Stimulated activated CD4-positive, alpha-beta T cell treated with anti-CD3 and anti-CD28 coated beads, Interleukin-15, amount 100 ng/mL, for 1 hour (primary cell): ENCODE results near the gene TP53TG5.

ENCODE experiments used
- DNase-seq, 2 donors: peaks; one replicate each; pipeline ENCODE4 v3.0.0-alpha.2; 2020; ENCODE audit warnings: low read depth in 1 of 2, low spot score in 1 of 2

TP53TG5 gene

DNA sequence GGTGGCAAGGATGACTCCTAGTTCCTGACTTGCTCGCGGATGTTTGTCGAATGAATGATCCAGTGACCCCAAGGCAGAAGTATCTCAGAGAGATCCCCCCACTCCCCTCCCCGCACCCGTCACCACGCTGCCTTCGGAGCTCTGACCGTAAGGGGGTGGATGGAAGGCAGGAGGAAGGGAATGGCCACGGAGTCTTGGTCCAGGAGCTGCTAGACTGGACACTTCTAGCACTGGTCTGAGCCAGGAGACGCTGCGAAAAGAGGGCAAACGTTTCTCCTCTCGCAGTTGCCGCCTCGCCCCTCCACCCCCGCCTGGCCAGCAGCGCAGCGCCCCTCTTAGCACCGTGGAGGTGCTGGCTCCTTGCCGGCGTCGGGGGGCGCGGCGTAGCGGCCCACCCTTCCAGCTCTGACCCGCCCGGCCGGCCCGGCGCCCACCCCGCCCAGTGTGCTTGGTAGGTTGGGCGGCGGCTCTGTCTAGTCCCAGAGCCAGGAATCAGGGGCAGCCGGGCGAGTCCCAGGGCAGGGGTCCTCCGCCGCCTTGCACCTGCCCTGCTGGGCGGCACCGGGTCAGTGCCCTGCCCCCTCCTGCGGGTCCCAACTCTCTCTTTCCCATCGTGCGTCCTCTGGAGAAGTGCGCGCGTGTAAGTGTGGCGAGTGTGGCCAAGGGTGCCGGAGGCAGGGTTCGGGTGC lies 27.6 kb upstream of the TP53TG5 start:
- DNase-seq = peak in 1 of 2 donors; percentile 17

DNA sequence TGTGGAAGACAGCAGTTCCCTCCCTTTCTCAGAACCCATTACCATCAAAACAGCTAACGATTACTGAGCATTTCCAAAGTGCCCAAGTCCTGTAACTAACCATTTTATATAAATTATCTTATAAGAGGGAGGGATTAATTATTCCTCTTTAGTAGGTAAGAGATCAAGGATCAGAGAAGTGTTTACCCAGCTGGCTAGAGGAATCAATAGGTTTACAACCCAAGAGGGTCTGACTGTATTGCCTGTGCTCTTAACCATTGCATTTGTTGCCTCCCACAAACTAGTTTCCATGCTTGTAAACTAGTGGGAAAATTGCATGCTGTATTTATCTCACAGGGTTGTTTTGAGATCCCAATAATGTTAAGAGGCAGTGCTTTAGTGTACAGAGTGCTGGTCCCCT lies 26.3 kb upstream of the TP53TG5 start:
- DNase-seq = no peak

DNA sequence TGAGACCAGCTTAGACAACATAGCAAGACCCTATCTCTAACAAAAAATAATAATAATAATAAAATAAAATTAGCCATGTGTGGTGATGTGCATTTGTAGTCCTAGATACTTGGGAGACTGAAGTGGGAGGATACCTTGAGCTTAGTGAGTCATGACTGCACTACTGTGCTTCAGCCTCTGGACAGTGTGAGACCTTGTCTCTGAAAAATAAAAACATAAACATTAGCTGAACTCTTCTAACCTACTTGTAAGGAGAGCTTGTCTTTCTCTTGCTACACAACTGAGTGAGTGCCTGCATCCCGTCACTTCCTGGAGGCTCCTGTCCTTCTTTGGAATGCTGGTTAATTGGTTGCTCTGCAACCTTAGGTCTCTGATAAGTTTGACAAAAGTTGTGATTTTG lies 24.8 kb upstream of the TP53TG5 start:
- DNase-seq = no peak

DNA sequence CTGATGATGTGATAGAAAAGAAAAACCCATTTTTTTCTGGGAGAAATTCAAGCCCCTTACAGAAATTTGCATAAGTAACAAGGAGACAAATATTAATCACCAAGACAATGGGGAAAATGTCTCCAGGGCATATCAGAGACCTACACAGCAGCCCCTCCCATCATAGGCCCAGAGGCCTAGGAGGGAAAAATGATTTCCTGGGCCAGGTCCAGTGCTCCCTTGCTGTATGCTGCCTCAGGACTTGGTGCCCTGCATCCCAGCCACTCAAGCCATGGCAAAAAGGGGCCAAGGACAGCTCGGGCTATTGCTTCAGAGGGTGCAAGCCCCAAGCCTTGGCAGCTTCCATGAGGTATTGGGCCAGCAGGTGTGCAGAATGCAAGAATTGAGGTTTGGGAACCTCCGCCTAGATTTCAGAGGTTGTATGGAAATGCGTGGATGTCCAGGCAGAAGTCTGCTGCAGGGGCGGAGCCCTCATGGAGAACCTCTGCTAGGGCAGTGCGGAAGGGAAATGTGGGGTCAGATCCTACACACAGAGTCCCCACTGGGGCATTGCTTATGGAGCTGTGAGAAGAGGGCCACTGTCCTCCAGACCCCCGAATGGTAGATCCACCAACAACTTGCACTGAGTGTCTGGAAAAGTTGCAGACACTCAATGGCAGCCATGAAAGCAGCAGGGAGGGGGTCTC lies 22.4 kb upstream of the TP53TG5 start:
- no peak for DNase-seq

GRCh38 chr20:45399018-45399417 lies 20.9 kb upstream of the TP53TG5 start:
- no peak for DNase-seq

DNA sequence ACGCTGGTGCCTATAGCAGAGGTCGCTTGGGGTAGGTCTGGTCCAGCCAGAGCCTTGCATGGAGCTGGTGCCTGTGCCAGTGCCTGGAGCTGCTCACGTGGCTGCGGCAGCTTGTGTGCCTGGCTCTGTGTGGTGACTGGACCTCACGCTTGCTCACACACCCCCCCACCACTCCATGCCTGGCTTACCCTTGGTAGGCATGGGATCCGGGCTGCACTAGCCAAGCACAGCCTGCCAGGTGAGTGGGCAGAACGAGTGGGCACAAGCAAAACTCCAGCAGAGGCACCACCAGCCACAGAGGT lies 16.9 kb upstream of the TP53TG5 start:
- DNase-seq = no peak

GRCh38 chr20:45394221-45395113 lies 16.3 kb upstream of the TP53TG5 start:
- no peak for DNase-seq

GRCh38 chr20:45392733-45393132 lies 14.6 kb upstream of the TP53TG5 start:
- DNase-seq = no peak

DNA sequence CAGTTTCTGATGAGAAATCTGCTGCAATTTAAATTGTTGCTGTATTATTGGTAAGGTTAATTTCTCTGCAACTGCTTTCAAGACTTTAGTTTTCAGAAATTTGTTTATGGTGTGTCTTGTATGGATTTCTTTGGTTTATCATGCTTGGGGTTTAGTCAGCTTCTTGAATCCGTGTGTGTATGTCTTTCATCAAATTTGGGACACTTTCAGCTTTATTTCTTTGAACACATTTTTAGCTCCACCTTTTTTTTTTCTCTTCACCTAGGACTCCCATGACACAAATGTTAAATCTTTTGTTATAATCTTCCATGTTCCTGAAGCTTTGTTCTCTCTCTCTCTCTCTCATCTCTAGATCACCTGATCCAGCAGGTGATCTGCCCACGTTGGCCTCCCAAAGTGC lies 13.4 kb upstream of the TP53TG5 start:
- DNase-seq = no peak

DNA sequence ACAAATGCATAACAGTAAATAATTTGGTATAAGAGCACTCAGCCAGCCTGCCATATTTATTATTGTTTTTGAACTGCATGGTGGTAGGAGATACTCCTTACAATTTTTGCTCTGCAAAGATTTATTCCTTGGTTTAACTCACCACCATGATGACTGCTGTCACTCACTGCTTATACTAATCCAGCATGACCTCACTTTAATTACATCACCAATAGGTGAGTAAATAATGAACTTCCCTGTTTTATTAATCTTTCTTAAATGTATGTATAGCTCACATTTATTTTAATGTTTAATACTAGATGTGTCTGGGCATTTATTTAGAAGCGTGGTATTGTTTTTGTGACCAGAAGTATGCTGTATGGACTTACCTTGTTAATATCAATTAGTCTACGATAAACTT lies 12.8 kb upstream of the TP53TG5 start:
- DNase-seq = no peak

- DNase-seq = no peak
These were observed 9.1 kb upstream of the TP53TG5 start for GRCh38 chr20:45387274-45387673.

- no peak for DNase-seq
These were observed 856 bp downstream of the TP53TG5 start for GRCh38 chr20:45377269-45377668.

GRCh38 chr20:45374966-45375365 lies 3.2 kb downstream of the TP53TG5 start:
- DNase-seq = no peak

DNA sequence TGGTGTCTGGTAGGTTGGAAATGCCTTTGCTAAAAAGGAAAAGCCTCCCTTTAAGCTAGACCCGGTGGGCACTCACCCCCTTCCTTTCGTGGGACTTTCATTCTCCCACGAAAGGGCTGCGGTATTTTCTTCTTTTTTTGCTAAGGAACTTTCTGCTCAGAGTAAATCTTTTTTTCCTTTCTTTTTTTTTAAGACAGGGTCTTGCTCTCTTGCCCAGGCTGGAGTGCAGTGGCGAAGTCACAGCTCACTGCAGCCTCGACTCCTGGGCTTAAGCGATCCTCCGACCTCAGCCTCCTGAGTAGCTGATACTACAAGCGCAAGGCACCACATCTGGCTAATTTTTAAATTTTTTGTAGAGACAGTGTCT lies 4.0 kb downstream of the TP53TG5 start:
- DNase-seq = no peak

GRCh38 chr20:45373353-45374100 lies 4.6 kb downstream of the TP53TG5 start:
- peak; percentile 79 to 84 for DNase-seq

DNA sequence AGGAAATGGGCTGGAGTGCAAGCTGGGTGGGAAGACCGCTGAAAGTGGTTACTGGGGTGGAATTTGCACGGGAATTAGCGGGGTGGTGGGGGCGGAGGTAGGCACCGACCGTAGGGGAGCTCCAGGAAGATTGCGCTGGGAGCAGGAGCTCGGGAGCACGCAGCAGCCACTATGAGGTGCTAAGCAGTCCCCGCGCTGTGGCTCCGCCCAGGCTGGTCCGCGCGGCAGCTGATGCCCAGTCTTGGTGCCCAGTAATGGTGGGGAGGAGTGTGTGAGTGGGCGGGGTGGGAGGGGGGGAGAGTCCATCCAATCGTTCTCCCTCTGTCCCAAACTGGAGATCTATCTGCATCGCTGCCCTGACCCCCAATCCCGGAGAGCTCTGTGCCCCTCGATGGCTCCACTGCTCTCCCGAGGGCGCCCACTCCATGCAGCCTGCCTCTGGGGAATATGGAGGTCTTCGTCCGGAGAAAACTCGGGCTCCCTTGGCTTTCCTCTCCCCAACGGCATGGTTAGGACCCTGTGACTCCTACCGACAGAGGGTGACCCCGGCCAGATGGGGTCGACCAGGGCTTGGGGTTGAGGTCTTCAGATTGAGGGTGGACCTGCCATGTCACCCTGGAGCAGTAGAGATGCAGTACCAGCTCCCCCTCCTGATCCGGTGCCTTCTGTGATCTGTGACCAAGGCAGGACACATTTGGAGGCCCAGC lies 5.3 kb downstream of the TP53TG5 start:
- no peak for DNase-seq

DNA sequence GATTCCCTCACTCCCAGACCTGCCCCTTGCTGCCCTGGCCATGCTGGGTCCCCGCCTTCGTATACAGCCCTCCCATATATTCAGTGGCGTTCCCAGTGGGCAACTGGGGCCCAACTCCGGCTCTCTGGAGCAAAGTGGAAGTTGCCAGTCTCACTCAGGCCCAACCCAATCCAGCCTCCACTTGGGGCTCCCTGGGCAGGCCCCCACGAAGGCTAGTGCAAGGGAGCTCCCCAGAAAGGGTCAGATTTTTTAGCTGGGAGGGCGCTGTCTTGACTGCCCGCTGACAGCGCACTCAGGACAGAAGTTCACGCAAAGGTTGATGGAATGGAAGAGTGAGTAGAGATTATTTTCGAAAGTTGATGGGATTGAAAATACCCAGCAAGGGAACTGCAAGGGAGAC lies 5.9 kb downstream of the TP53TG5 start:
- no peak for DNase-seq

DNA sequence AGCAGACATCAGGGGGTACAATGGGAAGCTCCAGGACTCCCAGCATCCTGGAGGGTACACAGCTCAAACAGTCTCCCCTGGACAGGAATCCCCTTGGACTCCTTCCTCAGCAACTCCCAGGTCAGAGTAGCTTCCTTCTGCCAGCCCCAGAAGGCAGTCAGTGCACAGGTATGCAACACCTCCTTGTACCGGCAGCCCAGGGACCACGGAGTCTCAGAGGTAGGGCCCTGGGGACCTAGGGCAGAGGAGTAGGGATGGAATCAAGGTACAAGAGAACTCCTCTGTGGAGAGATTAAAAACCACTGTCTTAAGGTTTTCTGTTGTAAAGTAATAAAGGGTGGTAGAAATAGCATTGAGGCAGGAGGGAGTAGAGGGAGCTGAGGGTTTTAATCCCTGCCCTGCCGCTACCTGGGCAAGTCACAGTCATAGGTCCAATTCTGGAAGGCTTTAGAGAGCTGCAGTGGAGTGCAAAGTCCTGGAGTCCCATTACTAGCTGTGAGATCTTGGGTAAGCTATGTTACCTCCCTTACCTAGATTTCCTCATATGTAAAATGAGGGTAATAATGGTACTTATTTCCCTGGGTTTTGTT lies 7.5 kb downstream of the TP53TG5 start:
- DNase-seq = no peak

DNA sequence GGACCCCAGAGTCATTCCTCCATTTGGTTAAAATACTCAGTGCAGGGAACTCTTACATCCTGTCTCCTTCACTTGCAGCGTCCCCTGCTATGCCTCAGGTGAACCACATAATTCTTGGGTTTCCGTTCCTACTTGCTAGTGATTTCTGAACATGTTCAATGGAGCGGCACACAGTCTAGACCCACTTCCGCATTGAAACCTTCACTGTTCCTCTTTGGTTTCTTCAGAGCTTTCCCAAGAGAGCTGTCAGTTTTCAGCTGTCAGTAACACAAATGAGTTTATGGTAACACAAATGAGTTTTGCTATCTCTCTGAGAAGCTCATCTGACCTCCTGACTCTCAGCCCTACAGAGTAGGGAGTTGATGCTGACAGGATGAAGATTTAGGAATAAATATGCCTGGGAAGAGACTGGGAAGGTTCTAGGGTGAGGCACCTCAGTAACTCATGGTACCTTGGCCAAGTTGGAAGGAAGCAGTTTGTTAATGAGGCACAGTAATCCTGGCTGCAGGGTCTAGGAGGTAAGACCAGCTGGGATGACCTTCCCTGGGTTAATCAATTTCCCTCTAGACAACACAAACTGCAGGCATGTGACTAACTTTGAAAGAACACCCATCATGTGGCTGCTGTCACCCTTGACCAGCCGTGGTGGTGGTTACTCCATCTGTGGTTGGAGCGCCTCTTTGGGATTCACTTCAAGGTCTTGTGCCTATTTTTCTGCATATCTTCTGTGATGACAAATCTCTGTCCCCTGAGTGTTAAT lies 9.7 kb downstream of the TP53TG5 start:
- DNase-seq = no peak

- DNase-seq = no peak
These were observed 11.0 kb downstream of the TP53TG5 start for GRCh38 chr20:45367126-45367525.
